HepG2 (cell line): ENCODE results near the gene SIRT5. TPM values are rescaled to one million over a fixed set of nuclear protein-coding genes. Genes with fewer than 3 reads are reported as not detected.

ENCODE experiments used
- EP300 ChIP-seq, 3 experiments: sonication (generic) in 1 of 3; formaldehyde crosslinking in 1 of 3; IDR thresholded peaks; 2 replicates each; pipeline versions ENCODE4 v1.5.1 to v1.6.1; 2011 to 2020; ENCODE audit warnings: low read depth in 2 of 3, low read length in 2 of 3, borderline replicate concordance in 1 of 3, improper control_type of control experiment in 1 of 3, mild to moderate bottlenecking in 1 of 3, missing genetic modification reagents in 1 of 3, moderate library complexity in 1 of 3
- ERF ChIP-seq: IDR thresholded peaks from 2 replicates; pipeline ENCODE4 v1.6.1; 2018; ENCODE audit warnings: missing biosample characterization, missing genetic modification reagents
- FLYWCH1 ChIP-seq: sonication (generic); formaldehyde crosslinking; IDR thresholded peaks from 2 replicates; pipeline ENCODE4 v1.8.1; 2023; ENCODE audit warnings: mild to moderate bottlenecking, missing genetic modification reagents
- FOXP1 ChIP-seq, 2 experiments: fragments of 450-650 bp in 1 of 2; IDR thresholded peaks; 2 replicates each; pipeline ENCODE4 v1.6.1; 2017 to 2018; ENCODE audit warnings: antibody characterized with exemption in 1 of 2
- HNF4A ChIP-seq: sonication (generic); formaldehyde crosslinking; IDR thresholded peaks from 2 replicates; pipeline ENCODE4 v1.4.0; 2020; ENCODE audit warnings: missing genetic modification reagents
- HNRNPL ChIP-seq: fragments of 200-400 bp; formaldehyde crosslinking; IDR thresholded peaks from 2 replicates; pipeline ENCODE4 v1.6.1; 2017; ENCODE audit warnings: mild to moderate bottlenecking, low read depth, low read length
- JUNB ChIP-seq: sonication (generic); formaldehyde crosslinking; IDR thresholded peaks from 2 replicates; pipeline ENCODE4 v1.8.0; 2022; ENCODE audit warnings: missing genetic modification reagents, mild to moderate bottlenecking, borderline replicate concordance
- KDM4B ChIP-seq: sonication (generic); formaldehyde crosslinking; IDR thresholded peaks from 2 replicates; pipeline ENCODE4 v1.4.0; 2020; ENCODE audit warnings: missing genetic modification reagents
- KLF11 ChIP-seq: IDR thresholded peaks from 2 replicates; pipeline ENCODE4 v1.6.1; 2016; ENCODE audit warnings: missing compliant biosample characterization
- MED1 ChIP-seq: sonication (generic); formaldehyde crosslinking; IDR thresholded peaks from 2 replicates; pipeline ENCODE4 v1.4.0; 2020; ENCODE audit warnings: missing genetic modification reagents
- MXD4 ChIP-seq: IDR thresholded peaks from 2 replicates; pipeline ENCODE4 v1.6.1; 2016; ENCODE audit warnings: mild to moderate bottlenecking, missing biosample characterization, missing genetic modification reagents
- THAP11 ChIP-seq: IDR thresholded peaks from 2 replicates; pipeline ENCODE4 v1.6.1; 2016; ENCODE audit warnings: missing biosample characterization, missing genetic modification reagents
- ZBTB10 ChIP-seq: sonication (generic); formaldehyde crosslinking; IDR thresholded peaks from 2 replicates; pipeline ENCODE4 v1.4.0; 2020; ENCODE audit warnings: missing genetic modification reagents, borderline replicate concordance
- ZMYM4 ChIP-seq: sonication (generic); formaldehyde crosslinking; IDR thresholded peaks from 2 replicates; pipeline ENCODE4 v1.8.1; 2023; ENCODE audit warnings: mild to moderate bottlenecking, missing genetic modification reagents
- ZNF710 ChIP-seq: sonication (generic); formaldehyde crosslinking; IDR thresholded peaks from 2 replicates; pipeline ENCODE4 v1.5.0; 2020; ENCODE audit warnings: mild to moderate bottlenecking, missing genetic modification reagents, borderline replicate concordance
- ZUFSP ChIP-seq: sonication (generic); formaldehyde crosslinking; IDR thresholded peaks from 2 replicates; pipeline ENCODE4 v1.9.0; 2021; ENCODE audit warnings: missing genetic modification reagents, mild to moderate bottlenecking, borderline replicate concordance
- polyA plus RNA-seq, 8 experiments: library from polyadenylated mRNA; depleted of rRNA in 3 of 8; stranded (reverse) in 7 of 8; unstranded in 1 of 8; fragments of >200 nt; fragmentation: Illumina TruSeq in 4 of 8; extraction: Trizol in 4 of 8; gene quantifications; 2 replicates each; pipeline versions ENCODE4 v1.2.1 to v1.2.3, GENCODE V29; 2011 to 2016; ENCODE audit warnings: low read depth in 4 of 8, missing spikeins in 1 of 8, mixed read lengths in 1 of 8; ENCODE audit not compliant: insufficient read depth in 1 of 8
- total RNA-seq, 5 experiments: library from RNA; depleted of rRNA; stranded (reverse); fragments of >200 nt; fragmentation: Illumina TruSeq; extraction: Trizol; gene quantifications; 2 replicates each; pipeline ENCODE4 v1.2.3, GENCODE V29; 2016; ENCODE audit warnings: low read depth in 1 of 5
- TF ChIP-seq, protein P1 (sequence below): sonication (generic); formaldehyde crosslinking; conservative IDR thresholded peaks from 2 replicates; pipeline ENCODE4 v1.5.0; 2020; ENCODE audit warnings: missing genetic modification reagents
- TF ChIP-seq, protein P2 (sequence below): IDR thresholded peaks from 2 replicates; pipeline ENCODE4 v1.6.1; 2012; ENCODE audit warnings: inconsistent platforms
- TF ChIP-seq, protein P3 (sequence below): IDR thresholded peaks from 2 replicates; pipeline ENCODE4 v1.6.1; 2016; ENCODE audit warnings: mild to moderate bottlenecking

Gene SIRT5
- total and polyA plus RNA-seq, 2 of the 13 experiments (the other 11 are each of a cell fraction or from before 2014, with no cell fraction given) = 14.1 to 16.6 TPM

DNA sequence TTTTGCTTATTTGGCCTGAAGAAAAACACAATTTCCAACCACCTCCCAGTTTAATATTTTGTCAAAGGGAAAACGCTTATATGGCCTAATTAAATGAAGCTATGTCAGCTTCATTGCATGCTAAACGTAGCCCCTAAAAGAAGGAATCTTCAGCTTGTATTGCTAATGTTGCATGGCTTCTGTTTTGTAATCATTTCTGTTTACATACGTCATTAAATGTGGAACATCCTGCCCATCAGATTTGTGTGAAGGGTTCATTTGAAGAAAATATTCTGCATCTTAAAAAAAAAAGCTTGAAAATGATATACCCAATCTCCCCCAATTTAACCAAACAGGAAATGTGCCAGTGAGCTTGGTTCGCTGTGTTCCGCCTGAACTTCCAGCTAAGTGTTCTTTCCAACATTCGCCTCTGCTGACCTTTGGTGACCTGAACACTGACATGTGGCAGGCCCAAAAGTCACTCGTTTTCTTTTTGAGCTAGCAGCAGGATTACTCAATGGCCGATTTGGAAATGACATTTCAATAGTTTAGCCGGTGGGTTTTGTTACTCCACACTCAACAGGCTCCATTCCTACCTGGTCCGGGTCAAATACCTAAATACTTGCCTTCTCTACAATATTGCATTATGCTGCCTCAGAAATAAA, 12.7 kb upstream of the SIRT5 start (continued):
- TF ChIP-seq MXD4 (CRISPR knock-in tag) (peak; percentile 44; the same call in 1 of the 2 replicates), FOXP1 (IDR thresholded peaks at IDR 0.05) (no peak), FOXP1 (CRISPR knock-in tag; IDR thresholded peaks at IDR 0.05) (0 out of 2 replicates have a peak, but pooled peaks have one; percentile 13), ZNF710 (0 out of 2 replicates have a peak, but pooled peaks have one; percentile 26), JUNB (CRISPR knock-in tag) (no peak), KLF11 (CRISPR knock-in tag) (0 out of 2 replicates have a peak, but pooled peaks have one; percentile 34), EP300 (IDR thresholded peaks at IDR 0.05; ENCODE audit: low read depth in 2 of 2, low read length in 2 of 2) (peak in 1 of 2 experiments; percentile 75; a peak in 1 of 4 replicates), EP300 (CRISPR knock-in tag; IDR thresholded peaks at IDR 0.05; ENCODE audit: borderline replicate concordance) (no peak), ERF (CRISPR knock-in tag) (0 out of 2 replicates have a peak, but pooled peaks have one; percentile 39), KDM4B (CRISPR knock-in tag) (no peak), ZMYM4 (CRISPR knock-in tag) (peak; percentile 83), ZBTB10 (no peak), MED1 (CRISPR knock-in tag) (peak; percentile 37; the same call in 1 of the 2 replicates), THAP11 (peak; percentile 27; the same call in 1 of the 2 replicates), HNRNPL (no peak), ZUFSP (no peak), HNF4A (CRISPR knock-in tag) (peak; percentile 73), FLYWCH1 (no peak)
- TF ChIP-seq, protein P1, sequence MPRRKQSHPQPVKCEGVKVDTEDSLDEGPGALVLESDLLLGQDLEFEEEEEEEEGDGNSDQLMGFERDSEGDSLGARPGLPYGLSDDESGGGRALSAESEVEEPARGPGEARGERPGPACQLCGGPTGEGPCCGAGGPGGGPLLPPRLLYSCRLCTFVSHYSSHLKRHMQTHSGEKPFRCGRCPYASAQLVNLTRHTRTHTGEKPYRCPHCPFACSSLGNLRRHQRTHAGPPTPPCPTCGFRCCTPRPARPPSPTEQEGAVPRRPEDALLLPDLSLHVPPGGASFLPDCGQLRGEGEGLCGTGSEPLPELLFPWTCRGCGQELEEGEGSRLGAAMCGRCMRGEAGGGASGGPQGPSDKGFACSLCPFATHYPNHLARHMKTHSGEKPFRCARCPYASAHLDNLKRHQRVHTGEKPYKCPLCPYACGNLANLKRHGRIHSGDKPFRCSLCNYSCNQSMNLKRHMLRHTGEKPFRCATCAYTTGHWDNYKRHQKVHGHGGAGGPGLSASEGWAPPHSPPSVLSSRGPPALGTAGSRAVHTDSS (CRISPR knock-in tag) = no peak
- TF ChIP-seq, protein P2, sequence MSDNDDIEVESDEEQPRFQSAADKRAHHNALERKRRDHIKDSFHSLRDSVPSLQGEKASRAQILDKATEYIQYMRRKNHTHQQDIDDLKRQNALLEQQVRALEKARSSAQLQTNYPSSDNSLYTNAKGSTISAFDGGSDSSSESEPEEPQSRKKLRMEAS = peak; percentile 76
- TF ChIP-seq, protein P3, sequence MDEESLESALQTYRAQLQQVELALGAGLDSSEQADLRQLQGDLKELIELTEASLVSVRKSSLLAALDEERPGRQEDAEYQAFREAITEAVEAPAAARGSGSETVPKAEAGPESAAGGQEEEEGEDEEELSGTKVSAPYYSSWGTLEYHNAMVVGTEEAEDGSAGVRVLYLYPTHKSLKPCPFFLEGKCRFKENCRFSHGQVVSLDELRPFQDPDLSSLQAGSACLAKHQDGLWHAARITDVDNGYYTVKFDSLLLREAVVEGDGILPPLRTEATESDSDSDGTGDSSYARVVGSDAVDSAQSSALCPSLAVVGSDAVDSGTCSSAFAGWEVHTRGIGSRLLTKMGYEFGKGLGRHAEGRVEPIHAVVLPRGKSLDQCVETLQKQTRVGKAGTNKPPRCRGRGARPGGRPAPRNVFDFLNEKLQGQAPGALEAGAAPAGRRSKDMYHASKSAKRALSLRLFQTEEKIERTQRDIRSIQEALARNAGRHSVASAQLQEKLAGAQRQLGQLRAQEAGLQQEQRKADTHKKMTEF (CRISPR knock-in tag) = peak; percentile 36; the same call in 1 of the 2 replicates
